Cerebellar nuclear complex (tissue), 1 donor: ENCODE results near the gene JTB.

Experiments used
- DNase-seq, 2 experiments: peaks; one replicate each; lab custom pipeline; 2025; lab: John Stamatoyannopoulos, UW

The JTB gene

DNA sequence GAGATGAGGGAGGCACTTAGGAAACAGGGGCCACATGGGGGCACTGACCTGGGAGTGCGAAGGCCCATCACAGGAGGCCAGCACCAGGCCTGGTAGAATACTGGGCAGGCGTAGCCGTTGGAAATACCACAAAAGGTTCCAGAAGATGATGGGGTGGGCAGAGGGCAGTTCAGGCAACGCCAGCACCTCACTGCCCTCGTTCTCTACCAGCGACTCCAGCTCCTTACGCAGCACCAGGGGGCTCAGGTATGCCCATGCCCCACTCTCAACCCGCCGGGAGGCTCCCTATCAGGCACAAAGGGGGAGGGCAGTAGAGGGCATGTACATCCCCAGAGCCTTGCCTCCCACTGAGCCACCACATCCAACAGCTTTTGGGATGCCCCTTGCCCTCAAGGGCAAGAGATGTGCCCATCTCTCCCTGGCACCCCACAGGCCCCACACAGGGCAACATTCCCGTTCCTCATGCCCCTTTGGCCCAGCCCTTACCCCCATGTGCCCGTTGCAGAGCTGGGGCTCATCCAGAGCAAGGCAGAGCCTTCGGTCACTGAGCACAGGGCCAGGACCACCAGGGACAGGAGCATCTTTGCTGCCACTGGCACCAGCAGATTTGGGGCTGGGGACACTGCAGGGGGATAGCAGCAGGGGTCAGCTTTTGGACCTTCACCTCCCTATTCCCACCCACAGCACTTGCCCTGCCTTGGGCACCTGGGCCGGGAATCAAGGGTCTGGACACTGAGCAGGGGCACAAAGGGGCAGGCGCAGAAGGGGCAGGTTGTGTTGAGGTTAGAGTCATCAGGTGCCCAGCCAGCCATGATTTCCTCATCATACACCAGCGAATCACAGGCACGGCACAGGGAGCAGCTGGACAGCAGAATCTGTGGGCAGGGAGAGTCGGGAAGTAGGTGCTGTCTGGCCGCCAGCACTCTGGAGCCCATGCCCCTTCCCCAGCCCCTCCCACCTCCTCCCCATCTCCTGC is 45.0 kb downstream of the JTB start:
- no peak for DNase-seq

DNA sequence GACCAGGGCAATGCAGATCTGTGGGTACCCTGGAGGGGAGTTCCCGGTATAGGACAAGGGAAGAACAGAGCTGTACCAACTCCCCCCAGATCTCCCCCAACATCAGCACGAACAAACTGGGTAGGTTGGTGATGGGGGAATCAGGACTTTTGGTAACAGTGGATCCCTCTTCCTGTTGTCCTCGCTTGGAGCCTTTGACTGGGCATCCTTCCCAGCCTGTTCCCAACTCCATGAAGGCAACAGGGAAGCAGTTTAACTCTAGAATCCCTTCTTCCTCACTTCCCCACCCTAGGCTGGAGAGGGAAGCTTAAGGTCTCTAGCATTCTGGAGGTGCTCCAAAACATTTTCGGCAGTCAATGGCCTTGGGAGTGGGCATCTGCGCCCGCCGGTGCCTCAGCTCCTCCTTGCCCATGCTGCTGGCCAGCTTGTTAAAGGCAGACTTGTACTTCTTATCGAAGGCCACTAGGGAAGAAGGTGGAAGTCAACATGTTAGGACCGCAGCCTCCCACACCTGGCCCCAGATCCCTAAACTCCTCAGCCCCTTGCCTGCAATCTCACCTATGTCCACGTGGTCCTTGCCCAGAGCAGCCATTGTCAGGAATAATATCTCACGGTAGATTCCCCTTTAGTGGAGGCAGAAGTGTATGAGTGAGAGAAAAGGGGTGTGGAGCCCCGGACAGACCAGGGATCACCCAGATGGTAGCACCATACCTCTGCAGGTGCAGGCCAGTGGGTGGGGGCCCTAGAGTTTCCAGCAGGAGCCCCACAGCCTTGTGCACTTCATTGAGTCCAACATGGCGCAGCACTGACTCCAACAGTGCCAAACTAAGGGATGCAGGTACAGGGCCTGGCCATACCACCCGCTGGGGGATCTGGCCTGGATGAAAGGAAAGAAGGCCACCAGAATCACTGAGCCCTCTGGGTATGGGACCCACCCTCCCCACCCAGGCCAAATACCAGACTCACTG is 47.2 kb downstream of the JTB start:
- no peak for DNase-seq

GRCh38 chr1:153929426-153929825 is 48.0 kb downstream of the JTB start:
- DNase-seq: no peak

DNA sequence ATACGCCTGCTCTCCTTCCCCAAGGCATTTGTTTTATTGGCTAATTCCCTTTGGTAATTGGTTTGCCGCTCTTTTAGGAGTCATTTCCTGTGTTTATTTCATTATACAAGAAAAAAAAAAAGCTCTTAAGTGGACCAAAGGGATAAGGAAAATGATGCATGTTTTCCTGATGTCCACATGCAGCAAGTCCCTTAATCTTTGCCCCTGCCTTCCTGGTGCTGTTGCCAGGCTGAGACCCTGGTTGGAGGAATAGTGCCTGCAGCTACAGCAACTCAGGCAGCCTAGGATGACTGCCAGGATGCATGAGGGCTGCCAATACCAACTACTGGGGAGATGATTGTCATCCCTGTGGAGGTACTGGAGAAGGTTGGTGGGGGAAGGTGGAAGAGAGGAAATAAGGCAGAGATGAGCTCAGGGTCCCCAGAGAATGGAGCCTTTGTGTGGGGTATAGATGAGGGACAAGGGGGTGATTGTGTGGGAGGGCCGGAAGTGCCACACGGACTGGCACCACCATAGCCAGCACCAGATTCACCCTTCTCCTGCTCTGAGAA is 48.6 kb downstream of the JTB start:
- no peak for DNase-seq

GRCh38 chr1:153928245-153928644 is 49.2 kb downstream of the JTB start:
- DNase-seq: no peak

GRCh38 chr1:153926405-153926804 is 51.1 kb downstream of the JTB start:
- no peak for DNase-seq
